GM12891 (cell line): ENCODE measurements around the gene AP2S1.

Experiments used
- PAX5 ChIP-seq: IDR thresholded peaks from 2 replicates; pipeline ENCODE4 v1.6.1; 2011; ENCODE audit warnings: low read length, moderate library complexity, mild to moderate bottlenecking; ENCODE audit not compliant: insufficient read depth, severe bottlenecking
- POLR2A ChIP-seq: IDR thresholded peaks from 2 replicates; pipeline ENCODE4 v1.6.1; 2011; ENCODE audit warnings: low read depth, low read length, control low read depth
- POLR2AphosphoS5 ChIP-seq: IDR thresholded peaks from 2 replicates; pipeline ENCODE4 v1.6.1; 2011; ENCODE audit warnings: low read depth, low read length, control low read depth
- POU2F2 ChIP-seq: IDR thresholded peaks from 2 replicates; pipeline ENCODE4 v1.6.1; 2011; ENCODE audit warnings: low read depth, mild to moderate bottlenecking, control low read depth, low read length, moderate library complexity
- TAF1 ChIP-seq: IDR thresholded peaks from 2 replicates; pipeline ENCODE4 v1.6.1; 2011; ENCODE audit warnings: low read depth, low read length, control low read depth

- no peak for TF ChIP-seq POLR2AphosphoS5
- no peak for TF ChIP-seq POLR2A
- TF ChIP-seq TAF1 = no peak
- no peak for TF ChIP-seq POU2F2
- no peak for TF ChIP-seq PAX5
Observed at GRCh38 chr19:46838160-46838559, 12.5 kb downstream of the AP2S1 start.
